OCI-LY1 (cell line): ENCODE data around the gene MROH9.

Experiments used
- H2AFZ ChIP-seq: fragments of 200-600 bp; sonication (generic), shearing (Covaris generic); 2 replicates; pipeline ENCODE4 v1.6.0; 2014; ENCODE audit warnings: antibody characterized with exemption, mild to moderate bottlenecking, low read length
- H3F3A ChIP-seq: fragments of 200-600 bp; sonication (generic), shearing (Covaris generic); 2 replicates; pipeline ENCODE4 v1.6.0; 2014; ENCODE audit warnings: mild to moderate bottlenecking, antibody characterized with exemption, low read length, moderate library complexity; ENCODE audit not compliant: insufficient read depth
- H3K27ac ChIP-seq: fragments of 200-600 bp; sonication (generic); 2 replicates; pipeline ENCODE4 v1.5.1; 2014; ENCODE audit warnings: low read length, mixed run types, mild to moderate bottlenecking, low read depth; ENCODE audit not compliant: poor library complexity, severe bottlenecking
- H3K27me3 ChIP-seq: fragments of 200-600 bp; sonication (generic); 2 replicates; pipeline ENCODE4 v1.6.0; 2014; ENCODE audit warnings: antibody characterized with exemption, mild to moderate bottlenecking, low read length, moderate library complexity; ENCODE audit not compliant: insufficient read depth
- H3K36me3 ChIP-seq: fragments of 200-600 bp; sonication (generic); 2 replicates; pipeline ENCODE4 v1.6.1; 2014; ENCODE audit warnings: mild to moderate bottlenecking, antibody characterized with exemption, low read length, moderate library complexity, mixed read lengths; ENCODE audit not compliant: insufficient read depth
- H3K4me1 ChIP-seq: fragments of 200-600 bp; sonication (generic); 2 replicates; pipeline ENCODE4 v1.5.1; 2014; ENCODE audit warnings: mild to moderate bottlenecking, low read length, moderate library complexity; ENCODE audit not compliant: insufficient read depth, severe bottlenecking
- H3K4me2 ChIP-seq: fragments of 200-600 bp; sonication (generic), shearing (Covaris generic); 2 replicates; pipeline ENCODE4 v1.6.1; 2014; ENCODE audit warnings: low read length
- H3K4me3 ChIP-seq: fragments of 200-600 bp; sonication (generic); 2 replicates; pipeline ENCODE4 v1.5.1; 2014; ENCODE audit warnings: low read length, low read depth, mild to moderate bottlenecking, mixed read lengths; ENCODE audit not compliant: poor library complexity, severe bottlenecking
- H3K79me2 ChIP-seq: fragments of 200-600 bp; shearing (Covaris generic); 2 replicates; pipeline ENCODE4 v1.6.1; 2016; ENCODE audit warnings: mixed run types, low read length, mixed read lengths; ENCODE audit not compliant: insufficient read depth
- H3K9ac ChIP-seq: fragments of 200-600 bp; sonication (generic), shearing (Covaris generic); 2 replicates; pipeline ENCODE4 v1.6.1; 2014; ENCODE audit warnings: mild to moderate bottlenecking, low read length, mixed read lengths
- H3K9me2 ChIP-seq: fragments of 200-600 bp; sonication (generic), shearing (Covaris generic); 2 replicates; pipeline ENCODE4 v1.6.1; 2014; ENCODE audit warnings: low read depth, mild to moderate bottlenecking, low read length, mixed read lengths
- H3K9me3 ChIP-seq: fragments of 200-600 bp; shearing (Covaris generic); 2 replicates; pipeline ENCODE4 v1.6.1; 2014; ENCODE audit warnings: low read length, mixed read lengths
- H4K20me1 ChIP-seq: fragments of 200-600 bp; sonication (generic), shearing (Covaris generic); 2 replicates; pipeline ENCODE4 v1.6.0; 2016; ENCODE audit warnings: mild to moderate bottlenecking, low read length; ENCODE audit not compliant: insufficient read depth
- EZH2 ChIP-seq: fragments of 200-600 bp; sonication (generic), shearing (Covaris generic); IDR thresholded peaks from 2 replicates; pipeline ENCODE4 v1.8.0; 2017; ENCODE audit warnings: borderline replicate concordance, mixed run types, mild to moderate bottlenecking, antibody characterized with exemption, low read length, moderate library complexity, mixed read lengths
- TF ChIP-seq, protein P1 (sequence below): fragments of 200-600 bp; sonication (generic), shearing (Covaris generic); IDR thresholded peaks from 2 replicates; pipeline ENCODE4 v1.5.1; 2017; ENCODE audit warnings: mild to moderate bottlenecking, antibody characterized with exemption, low read length, moderate library complexity, mixed read lengths

MROH9 gene

DNA sequence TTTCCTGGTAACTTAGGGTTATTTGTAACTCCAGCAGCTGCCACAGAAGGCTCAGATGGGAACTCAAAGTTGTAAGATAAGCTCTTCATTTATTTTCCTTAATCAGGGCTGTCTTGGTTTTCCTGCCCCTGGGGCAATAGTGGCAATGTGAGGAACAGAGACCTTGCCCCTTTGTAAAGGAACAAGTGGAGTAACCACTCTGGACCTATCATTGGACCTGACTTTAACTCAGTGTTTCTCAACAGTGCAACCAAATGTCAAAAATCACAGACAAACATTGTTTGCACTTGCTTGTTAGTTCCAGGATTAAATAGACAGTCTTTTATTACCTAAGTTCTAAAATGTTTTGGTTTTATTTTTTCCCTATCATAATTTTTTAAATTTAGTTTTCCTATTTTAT is 152.6 kb downstream of the MROH9 start:
- H3K9me2 ChIP-seq: no peaks in the 10 kb centered on the region
- no peaks in the 10 kb centered on the region for H3F3A ChIP-seq
- no peaks in the 10 kb centered on the region for H3K9me3 ChIP-seq
- H4K20me1 ChIP-seq: no peaks in the 10 kb centered on the region
- H3K27me3 ChIP-seq: no peaks in the 10 kb centered on the region
- H3K27ac ChIP-seq: no peak overlapping the region
- H3K36me3 ChIP-seq: no peaks in the 10 kb centered on the region
- H3K4me3 ChIP-seq: no peak overlapping the region
- TF ChIP-seq, protein P1, sequence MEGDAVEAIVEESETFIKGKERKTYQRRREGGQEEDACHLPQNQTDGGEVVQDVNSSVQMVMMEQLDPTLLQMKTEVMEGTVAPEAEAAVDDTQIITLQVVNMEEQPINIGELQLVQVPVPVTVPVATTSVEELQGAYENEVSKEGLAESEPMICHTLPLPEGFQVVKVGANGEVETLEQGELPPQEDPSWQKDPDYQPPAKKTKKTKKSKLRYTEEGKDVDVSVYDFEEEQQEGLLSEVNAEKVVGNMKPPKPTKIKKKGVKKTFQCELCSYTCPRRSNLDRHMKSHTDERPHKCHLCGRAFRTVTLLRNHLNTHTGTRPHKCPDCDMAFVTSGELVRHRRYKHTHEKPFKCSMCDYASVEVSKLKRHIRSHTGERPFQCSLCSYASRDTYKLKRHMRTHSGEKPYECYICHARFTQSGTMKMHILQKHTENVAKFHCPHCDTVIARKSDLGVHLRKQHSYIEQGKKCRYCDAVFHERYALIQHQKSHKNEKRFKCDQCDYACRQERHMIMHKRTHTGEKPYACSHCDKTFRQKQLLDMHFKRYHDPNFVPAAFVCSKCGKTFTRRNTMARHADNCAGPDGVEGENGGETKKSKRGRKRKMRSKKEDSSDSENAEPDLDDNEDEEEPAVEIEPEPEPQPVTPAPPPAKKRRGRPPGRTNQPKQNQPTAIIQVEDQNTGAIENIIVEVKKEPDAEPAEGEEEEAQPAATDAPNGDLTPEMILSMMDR: no peak
- TF ChIP-seq EZH2: no peak
- H3K4me1 ChIP-seq: no peaks in the 10 kb centered on the region
- no peak overlapping the region for H3K4me2 ChIP-seq
- H3K9ac ChIP-seq: no peak overlapping the region
- no peak overlapping the region for H2AFZ ChIP-seq
- no peaks in the 10 kb centered on the region for H3K79me2 ChIP-seq

DNA sequence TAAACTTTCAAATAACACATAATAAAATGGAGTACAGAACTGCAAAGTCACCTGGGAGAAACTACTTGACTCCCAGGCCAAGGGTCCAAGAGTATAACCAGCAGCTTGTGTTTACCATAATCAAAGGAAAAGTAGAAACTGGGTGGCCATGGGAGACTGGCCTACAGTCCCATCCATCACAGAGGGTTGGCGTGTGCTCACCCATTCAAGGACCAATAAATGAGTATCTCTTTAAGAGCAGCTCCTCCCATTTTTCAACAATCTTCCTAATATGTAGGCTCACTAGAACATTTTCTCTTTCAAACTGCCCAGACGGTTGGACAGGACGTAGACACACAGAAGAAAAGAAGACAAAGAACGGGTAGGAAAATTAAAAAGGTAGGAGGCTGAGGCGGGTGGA is 155.3 kb downstream of the MROH9 start, which contains the start of gene FMO3:
FMO3 (plus strand) TSS at position 302 of the 400 bp plus-strand sequence. CDS start 1,754 bp downstream, outside the sequence.
- no peaks in the 10 kb centered on the region for H3F3A ChIP-seq
- no peak within 1 kb of the TSS for H3K4me3 ChIP-seq
- H3K9me3 ChIP-seq: no peaks in the 10 kb centered on the region
- H3K9ac ChIP-seq: no peak within 1 kb of the TSS
- no peak for TF ChIP-seq EZH2
- TF ChIP-seq, protein P1: no peak
- H3K4me2 ChIP-seq: no peak within 1 kb of the TSS
- no peaks in the 10 kb centered on the region for H3K36me3 ChIP-seq
- H3K79me2 ChIP-seq: no peaks in the 10 kb centered on the region
- no peaks in the 10 kb centered on the region for H3K4me1 ChIP-seq
- H3K27me3 ChIP-seq: no peaks in the 10 kb centered on the region
- no peak within 1 kb of the TSS for H3K27ac ChIP-seq
- H4K20me1 ChIP-seq: no peaks in the 10 kb centered on the region
- H3K9me2 ChIP-seq: no peaks in the 10 kb centered on the region
- no peak within 1 kb of the TSS for H2AFZ ChIP-seq

DNA sequence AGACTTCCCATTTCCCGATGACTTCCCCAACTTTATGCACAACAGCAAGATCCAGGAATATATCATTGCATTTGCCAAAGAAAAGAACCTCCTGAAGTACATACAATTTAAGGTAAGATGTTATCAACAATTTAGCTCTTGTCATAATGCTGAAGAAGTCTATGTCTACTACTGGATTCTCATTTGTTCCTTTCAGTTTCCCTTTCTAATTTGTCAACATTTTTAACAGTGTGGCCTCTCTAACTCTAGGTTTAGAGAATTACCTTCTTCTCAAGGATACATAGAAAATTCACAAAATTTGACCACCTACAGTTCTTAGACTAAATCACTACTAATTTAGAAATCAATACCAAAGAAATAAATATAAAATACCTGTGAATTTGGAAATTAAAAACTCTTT is 168.5 kb downstream of the MROH9 start:
- H3K79me2 ChIP-seq: no peaks in the 10 kb centered on the region
- H3K9ac ChIP-seq: no peak overlapping the region
- no peaks in the 10 kb centered on the region for H3K27me3 ChIP-seq
- no peak overlapping the region for H3K27ac ChIP-seq
- H2AFZ ChIP-seq: no peak overlapping the region
- no peak overlapping the region for H3K4me3 ChIP-seq
- TF ChIP-seq EZH2: no peak
- TF ChIP-seq, protein P1: no peak
- no peaks in the 10 kb centered on the region for H3K4me1 ChIP-seq
- no peaks in the 10 kb centered on the region for H4K20me1 ChIP-seq
- H3K36me3 ChIP-seq: no peaks in the 10 kb centered on the region
- H3K9me3 ChIP-seq: no peaks in the 10 kb centered on the region
- no peaks in the 10 kb centered on the region for H3K9me2 ChIP-seq
- no peaks in the 10 kb centered on the region for H3F3A ChIP-seq
- H3K4me2 ChIP-seq: no peak overlapping the region
